Esophagus squamous epithelium (tissue), 5 donors: ENCODE results near the gene SSR4. TPM values are rescaled to one million over a fixed set of nuclear protein-coding genes. Genes with fewer than 3 reads are reported as not detected.
A peak's percentile ranks its signal among the peaks of the same experiment; 100 is the strongest.
"Not testable (repeated sequence)": the region's sequence is repeated elsewhere in the genome, so short reads cannot be mapped to it uniquely, and the experiment has no call there.

Experiments
- DNase-seq: peaks from one replicate; lab custom pipeline; 2025; lab: John Stamatoyannopoulos, UW
- H3K27ac ChIP-seq, 4 donors: fragments of 200-600 bp; sonication (generic); one replicate each; pipeline ENCODE4 v1.5.1; 2016 to 2019; ENCODE audit warnings: mild to moderate bottlenecking in 1 of 4
- H3K27me3 ChIP-seq, 4 donors: fragments of 200-600 bp; sonication (generic); 1 replicate in 3 of 4; 2 replicates in 1 of 4; pipeline versions ENCODE4 v1.5.1 to v1.6.0; 2017 to 2021; ENCODE audit warnings: antibody characterized with exemption in 1 of 4
- H3K36me3 ChIP-seq, 3 donors: fragments of 200-600 bp; sonication (generic); one replicate each; pipeline ENCODE4 v1.5.1; 2016 to 2019
- H3K4me1 ChIP-seq, 3 donors: fragments of 200-600 bp; sonication (generic); one replicate each; pipeline ENCODE4 v1.5.1; 2017 to 2019
- H3K4me3 ChIP-seq, 4 donors: fragments of 200-600 bp; sonication (generic); 1 replicate in 3 of 4; 2 replicates in 1 of 4; pipeline ENCODE4 v1.5.1; 2016 to 2019; ENCODE audit warnings: mild to moderate bottlenecking in 2 of 4, moderate library complexity in 1 of 4
- H3K9me3 ChIP-seq, 3 donors: fragments of 200-600 bp; sonication (generic); one replicate each; pipeline ENCODE4 v1.5.1; 2016 to 2019
- POLR2A ChIP-seq, 4 donors: fragments of 450-650 bp; IDR thresholded peaks; one replicate each; pipeline ENCODE4 v1.6.1; 2017; ENCODE audit warnings: antibody characterized with exemption in 4 of 4, mild to moderate bottlenecking in 4 of 4, moderate library complexity in 3 of 4
- WGBS, 2 donors: methylation state at CpG; one replicate each; pipeline ENCODE4 v1.1.5; 2018; 5-methylcytosine and 5-hydroxymethylcytosine counted together
- intact Hi-C: fragments of 100-400 bp; cut with DNase I; formaldehyde crosslinking; loops from one replicate; pipeline ENCODE4 v1.15.0; 2022
- total RNA-seq, 4 donors: library from RNA; depleted of rRNA; stranded (reverse); fragments of >200 nt; gene quantifications; one replicate each; pipeline ENCODE4 v1.1.0, GENCODE V29; 2016
- TF ChIP-seq, protein P1 (sequence below), 6 experiments: fragments of 450-650 bp in 4 of 6; fragments of 200-600 bp in 2 of 6; sonication (generic) in 2 of 6; IDR thresholded peaks; one replicate each; pipeline ENCODE4 v1.5.1; 2016 to 2019; ENCODE audit warnings: antibody characterized with exemption in 6 of 6, mild to moderate bottlenecking in 4 of 6, moderate library complexity in 4 of 6
- donor health status: DM: yes; HTN: yes; CAD: no.

SSR4 gene
- total RNA-seq, 4 donors from 2014 or later: 131 to 257 (median 159) TPM

DNA sequence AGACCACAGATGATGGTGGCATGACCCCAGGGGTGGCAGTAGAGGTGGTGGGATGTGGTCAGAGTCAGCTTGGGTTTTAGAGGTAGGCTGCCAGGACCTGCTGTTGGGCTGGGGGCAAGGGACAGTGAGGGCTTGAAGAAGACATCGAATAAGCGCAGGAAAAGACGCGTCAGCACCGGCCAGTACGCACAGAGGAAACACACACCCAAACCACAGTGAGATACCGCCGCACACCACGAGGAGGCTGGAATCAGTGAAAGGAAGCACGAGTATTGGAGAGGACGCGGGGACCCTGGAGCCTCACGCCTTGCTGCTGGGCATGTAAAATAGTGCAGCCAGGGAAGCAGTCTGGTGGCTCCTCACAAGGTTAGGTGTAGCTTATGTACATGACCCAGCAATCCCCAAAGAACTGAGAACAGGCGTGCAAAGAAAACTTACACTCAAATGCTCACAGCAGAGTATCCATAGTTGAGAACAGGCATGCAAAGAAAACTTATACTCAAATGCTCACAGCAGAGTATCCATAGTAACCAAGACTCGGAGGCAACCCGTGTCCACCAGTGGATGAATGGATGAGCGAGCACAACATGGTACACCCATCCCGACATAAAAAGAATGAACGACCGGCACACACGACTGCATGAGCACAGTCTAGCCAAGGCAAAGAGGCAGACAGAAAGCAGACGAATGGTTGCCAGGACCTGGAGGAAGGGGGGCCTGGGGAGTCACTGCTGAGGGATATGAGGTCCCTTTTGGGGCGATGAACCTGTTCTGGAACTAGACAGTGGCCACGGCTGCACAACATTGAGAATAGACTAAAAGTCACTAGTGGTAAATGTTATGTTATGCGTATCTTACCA is 22.6 kb downstream of the SSR4 start:
- intact Hi-C loops: loop anchor here (10.0 kb wide), 1 partner anchor 58 kb away; no protein-coding TSS in a partner anchor
- H3K4me1 ChIP-seq: peaks cover 0 to 14% (median 0%) of the 10 kb centered on the region in 3 donors
- no peaks in the 10 kb centered on the region for H3K9me3 ChIP-seq
- 81 to 86% methylated on average over 24 to 25 of the region's 25 CpGs for WGBS, 2 donors
- TF ChIP-seq POLR2A (IDR thresholded peaks at IDR 0.05): no peak
- TF ChIP-seq, protein P1, sequence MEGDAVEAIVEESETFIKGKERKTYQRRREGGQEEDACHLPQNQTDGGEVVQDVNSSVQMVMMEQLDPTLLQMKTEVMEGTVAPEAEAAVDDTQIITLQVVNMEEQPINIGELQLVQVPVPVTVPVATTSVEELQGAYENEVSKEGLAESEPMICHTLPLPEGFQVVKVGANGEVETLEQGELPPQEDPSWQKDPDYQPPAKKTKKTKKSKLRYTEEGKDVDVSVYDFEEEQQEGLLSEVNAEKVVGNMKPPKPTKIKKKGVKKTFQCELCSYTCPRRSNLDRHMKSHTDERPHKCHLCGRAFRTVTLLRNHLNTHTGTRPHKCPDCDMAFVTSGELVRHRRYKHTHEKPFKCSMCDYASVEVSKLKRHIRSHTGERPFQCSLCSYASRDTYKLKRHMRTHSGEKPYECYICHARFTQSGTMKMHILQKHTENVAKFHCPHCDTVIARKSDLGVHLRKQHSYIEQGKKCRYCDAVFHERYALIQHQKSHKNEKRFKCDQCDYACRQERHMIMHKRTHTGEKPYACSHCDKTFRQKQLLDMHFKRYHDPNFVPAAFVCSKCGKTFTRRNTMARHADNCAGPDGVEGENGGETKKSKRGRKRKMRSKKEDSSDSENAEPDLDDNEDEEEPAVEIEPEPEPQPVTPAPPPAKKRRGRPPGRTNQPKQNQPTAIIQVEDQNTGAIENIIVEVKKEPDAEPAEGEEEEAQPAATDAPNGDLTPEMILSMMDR (IDR thresholded peaks at IDR 0.05): no peak
- DNase-seq: no peak
- no peak overlapping the region for H3K27ac ChIP-seq
- H3K36me3 ChIP-seq: no peaks in the 10 kb centered on the region
- H3K27me3 ChIP-seq: peaks cover 0 to 8% (median 0%) of the 10 kb centered on the region in 4 donors
- H3K4me3 ChIP-seq: no peak overlapping the region

DNA sequence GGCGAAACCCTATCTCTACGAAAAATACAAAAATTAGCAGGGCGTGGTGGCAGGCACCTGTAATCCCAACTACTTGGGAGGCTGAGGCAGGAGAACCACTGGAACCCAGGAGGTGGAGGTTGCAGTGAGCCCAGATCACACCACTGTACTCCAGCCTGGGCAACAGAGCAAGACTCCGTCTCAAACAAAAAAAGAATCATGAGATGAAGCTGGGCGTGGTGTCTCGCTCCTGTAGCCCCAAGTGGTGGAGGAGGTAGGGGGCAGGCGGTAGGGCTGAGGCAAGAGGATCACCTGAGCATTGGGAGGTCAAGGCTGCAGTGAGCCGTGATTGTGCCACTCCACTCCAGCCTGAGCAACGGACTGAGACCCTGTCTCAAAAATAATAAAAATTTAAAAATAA is 23.6 kb downstream of the SSR4 start:
- intact Hi-C loops: loop anchor here (10.0 kb wide), 1 partner anchor 57 kb away; no protein-coding TSS in a partner anchor
- WGBS, 2 donors: 84 to 88% methylated on average over 6 of the region's 9 CpGs
- not testable (repeated sequence) for H3K27me3 ChIP-seq, DNase-seq, H3K4me3 ChIP-seq, H3K36me3 ChIP-seq, H3K27ac ChIP-seq, H3K9me3 ChIP-seq
- H3K4me1 ChIP-seq: peaks cover 0 to 14% (median 0%) of the 10 kb centered on the region in 3 donors

DNA sequence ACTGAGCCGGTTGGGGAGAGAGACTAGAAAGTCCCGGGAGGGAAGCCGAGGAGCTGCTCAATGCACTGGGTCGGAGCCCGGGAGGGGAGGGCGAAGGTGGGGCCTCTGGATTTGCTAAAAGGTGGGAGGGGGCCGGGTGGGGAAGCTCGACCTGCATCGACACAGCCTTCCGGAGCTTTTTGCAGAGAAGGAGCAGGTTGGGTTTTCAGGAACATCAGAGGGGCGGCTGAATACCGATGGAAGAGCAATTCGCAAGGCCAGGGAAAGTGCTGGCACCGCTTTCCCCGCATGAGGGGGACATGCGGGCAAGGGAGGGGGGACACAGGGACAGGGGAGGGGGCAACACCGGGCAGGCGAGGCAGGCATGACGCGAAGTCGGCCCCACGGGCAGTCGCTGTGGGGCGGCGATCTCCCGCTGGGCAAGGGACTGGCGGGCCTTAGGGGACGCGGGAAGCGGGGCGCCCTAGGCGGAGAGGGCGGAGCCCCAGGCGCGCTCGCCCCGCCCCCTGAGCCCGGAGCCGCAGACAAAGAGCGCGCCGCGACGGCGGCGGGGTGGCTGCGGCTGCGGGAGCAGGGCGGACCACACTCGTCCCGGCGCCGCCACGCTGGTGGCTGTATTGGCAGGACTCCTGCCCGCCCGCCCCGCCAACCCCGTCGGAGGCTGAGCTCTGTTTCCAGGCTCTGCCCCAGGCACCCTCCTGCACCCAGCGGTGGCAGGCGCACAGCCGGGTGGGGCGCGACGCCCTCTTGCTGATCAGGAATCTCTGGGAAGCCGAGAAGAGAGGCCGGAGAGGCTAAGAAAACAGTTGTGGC is 24.3 kb downstream of the SSR4 start:
- 22 to 36% methylated on average over 7 to 9 of the region's 67 CpGs for WGBS, 2 donors
- Histone ChIP-seq H3K36me3 (no peaks in the 10 kb centered on the region), H3K27me3 (peaks cover 0 to 8% (median 0%) of the 10 kb centered on the region in 4 donors), H3K27ac (peak overlapping the region in 1 of 4 donors; percentile 33), H3K4me3 (peak overlapping the region; percentile 24 to 60 (median 40)), H3K4me1 (peaks cover 0 to 14% (median 0%) of the 10 kb centered on the region in 3 donors), H3K9me3 (no peaks in the 10 kb centered on the region)
- TF ChIP-seq, protein P1 (IDR thresholded peaks at IDR 0.05): no peak
- TF ChIP-seq POLR2A (IDR thresholded peaks at IDR 0.05): no peak
- intact Hi-C loops: loop anchor here (10.0 kb wide), 1 partner anchor 56 kb away; no protein-coding TSS in a partner anchor
- no peak for DNase-seq

DNA sequence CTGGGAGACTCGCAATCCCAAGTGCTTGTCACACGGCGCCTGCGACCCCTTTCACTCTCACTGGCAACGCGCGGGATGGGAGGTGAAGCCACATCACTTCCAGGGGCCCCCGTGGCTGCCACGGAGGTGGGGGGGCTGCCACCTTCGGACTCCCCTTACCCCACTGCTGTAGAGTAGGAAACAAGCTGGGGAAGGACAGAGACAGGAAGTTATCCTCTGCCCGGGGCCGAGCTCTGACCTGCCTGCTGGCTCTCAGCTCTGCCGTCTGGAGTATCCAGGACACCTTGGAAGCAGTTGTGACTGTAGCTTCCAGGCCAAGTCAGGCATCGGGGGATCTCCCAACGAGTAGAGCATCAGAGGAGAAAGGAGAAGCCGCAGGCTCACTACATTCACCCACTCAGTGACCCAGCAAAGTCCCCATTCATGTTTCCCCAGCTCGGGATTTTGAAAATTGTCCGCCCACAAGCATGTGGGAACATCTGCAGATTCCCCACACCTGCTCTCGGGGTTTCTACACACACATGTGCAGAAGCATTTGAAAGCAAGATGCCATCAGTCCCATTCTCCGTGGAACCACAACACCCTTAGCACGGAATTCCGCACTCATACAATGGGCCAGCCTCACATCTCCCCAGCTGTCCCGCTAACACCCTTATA is 25.0 kb downstream of the SSR4 start:
- peaks cover 0 to 8% (median 2%) of the 10 kb centered on the region in 4 donors for H3K27me3 ChIP-seq
- DNase-seq: no peak
- H3K36me3 ChIP-seq: no peaks in the 10 kb centered on the region
- H3K27ac ChIP-seq: peak overlapping the region in 1 of 4 donors; percentile 33
- H3K4me1 ChIP-seq: peaks cover 0 to 14% (median 0%) of the 10 kb centered on the region in 3 donors
- intact Hi-C loops: loop anchor here (10.0 kb wide), 1 partner anchor 55 kb away; no protein-coding TSS in a partner anchor
- H3K4me3 ChIP-seq: peak overlapping the region; percentile 24 to 60 (median 40)
- 58 to 62% methylated on average over 6 to 13 of the region's 23 CpGs for WGBS, 2 donors
- no peak for TF ChIP-seq POLR2A (IDR thresholded peaks at IDR 0.05)
- H3K9me3 ChIP-seq: no peaks in the 10 kb centered on the region

DNA sequence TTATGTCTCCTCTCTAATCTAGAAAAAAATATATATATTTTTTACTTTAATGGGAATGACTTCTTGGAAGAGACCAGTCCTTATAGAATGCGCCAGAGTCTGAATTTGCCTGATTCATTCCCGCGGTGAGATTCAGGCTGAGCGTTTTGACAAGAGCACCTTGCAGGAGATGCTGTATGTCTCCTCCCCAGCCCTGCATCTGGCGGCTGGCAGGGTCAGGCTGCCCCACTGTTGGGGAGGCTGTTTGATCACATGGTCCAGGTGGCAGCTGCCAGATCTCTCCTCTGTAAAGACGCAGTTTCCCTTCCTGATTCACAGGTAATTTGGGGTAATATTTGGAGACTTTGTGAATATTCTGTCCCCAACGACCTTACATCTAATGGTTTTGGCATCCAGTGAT is 26.1 kb downstream of the SSR4 start:
- H3K27me3 ChIP-seq: peaks cover 0 to 8% (median 2%) of the 10 kb centered on the region in 4 donors
- WGBS, 2 donors: 75 to 100% methylated on average over 4 to 7 of the region's 7 CpGs
- H3K9me3 ChIP-seq: no peaks in the 10 kb centered on the region
- no peaks in the 10 kb centered on the region for H3K36me3 ChIP-seq
- no peak for DNase-seq
- intact Hi-C loops: no loop called here
- H3K4me3 ChIP-seq: no peak overlapping the region
- H3K4me1 ChIP-seq: peaks cover 0 to 14% (median 0%) of the 10 kb centered on the region in 3 donors
- no peak overlapping the region for H3K27ac ChIP-seq
- no peak for TF ChIP-seq POLR2A (IDR thresholded peaks at IDR 0.05)
- TF ChIP-seq, protein P1 (IDR thresholded peaks at IDR 0.05): no peak
